Embryonic facial prominence (tissue), 1 donor: ENCODE measurements around the gene SERPINB12.

Source experiments
- DNase-seq: peaks from one replicate; pipeline ENCODE4 v3.0.0-alpha.2; 2016; ENCODE audit errors: extremely low spot score

SERPINB12 gene

GRCh38 chr18:63542069-63542468 lies at the start of gene SERPINB12:
Gene SERPINB12, plus strand, starts transcription at chr18:63542369. Its CDS starts 13,791 bp downstream, at chr18:63556160.
- no peak for DNase-seq

DNA sequence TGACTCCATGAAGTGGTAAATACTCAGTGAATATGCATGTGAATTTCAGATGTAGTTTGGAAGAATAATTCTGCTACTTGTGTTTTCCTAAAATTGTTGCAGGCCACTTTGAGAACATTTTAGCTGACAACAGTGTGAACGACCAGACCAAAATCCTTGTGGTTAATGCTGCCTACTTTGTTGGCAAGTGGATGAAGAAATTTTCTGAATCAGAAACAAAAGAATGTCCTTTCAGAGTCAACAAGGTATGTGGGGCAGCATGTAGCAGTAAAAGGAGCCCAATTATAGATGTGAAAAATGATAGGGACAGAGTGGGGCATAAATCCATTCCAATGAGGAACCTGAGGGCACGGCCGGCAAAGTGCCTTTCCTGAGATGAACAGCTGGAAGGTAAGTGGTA lies 49.3 kb upstream of the SERPINB12 start:
- no peak for DNase-seq

DNA sequence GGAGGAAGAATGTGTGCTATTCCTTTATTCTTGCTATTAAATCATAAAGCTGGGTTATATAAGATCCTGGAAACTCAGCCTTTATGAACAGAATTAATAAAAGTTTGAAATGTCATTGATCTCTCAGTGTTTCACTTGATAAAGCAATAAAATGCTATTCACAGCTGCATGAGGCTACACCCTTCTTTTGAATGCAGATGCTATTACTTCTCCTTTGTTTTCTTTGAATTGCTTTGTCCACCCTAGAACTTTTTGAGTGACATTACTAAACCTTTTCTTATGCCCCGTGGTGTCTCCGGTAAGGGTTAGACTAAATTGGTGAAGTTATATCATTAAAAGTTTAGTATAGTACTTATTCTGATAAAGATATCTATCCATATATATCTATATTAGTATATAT lies 46.5 kb upstream of the SERPINB12 start:
- no peak for DNase-seq

DNA sequence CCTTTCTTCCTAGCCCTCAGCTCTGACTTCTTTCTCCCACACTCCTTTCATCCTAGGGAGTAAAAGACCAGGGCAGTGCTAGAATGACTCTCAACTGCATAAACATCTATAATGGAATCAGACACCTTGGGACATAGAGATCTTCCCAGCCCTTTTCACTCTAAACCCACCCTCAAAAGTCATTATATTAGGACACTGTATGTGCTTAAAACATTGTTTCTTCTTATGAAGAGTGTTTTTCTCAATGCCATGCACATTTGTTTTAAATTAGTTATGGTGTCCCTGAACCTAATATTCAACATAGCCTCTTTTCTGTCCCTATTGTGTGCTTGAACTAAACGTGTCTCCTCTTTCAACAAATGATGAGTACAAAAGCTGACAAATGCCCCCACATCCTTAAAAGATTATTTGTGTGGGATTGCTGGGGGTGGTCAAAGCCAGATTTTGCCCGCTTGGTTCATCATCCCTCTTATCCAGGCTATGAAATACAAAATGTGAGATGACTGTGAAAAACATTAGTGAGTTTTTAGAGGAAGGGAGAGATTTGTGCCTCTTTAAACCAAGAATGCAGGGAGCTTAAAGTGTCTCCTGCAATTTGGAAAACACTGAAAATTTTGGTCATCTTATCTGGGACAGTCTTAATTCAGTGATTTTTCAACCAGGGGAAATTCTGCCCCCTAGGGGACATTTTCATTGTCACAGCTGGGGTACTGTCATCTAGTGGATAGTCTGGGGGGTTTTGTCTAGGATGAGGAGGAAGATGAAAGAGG lies 36.4 kb upstream of the SERPINB12 start:
- DNase-seq, result no peak

- no peak for DNase-seq
Measured at GRCh38 chr18:63506336-63506646, 35.9 kb upstream of the SERPINB12 start.

GRCh38 chr18:63508596-63508995 lies 33.6 kb upstream of the SERPINB12 start:
- DNase-seq, result no peak

DNA sequence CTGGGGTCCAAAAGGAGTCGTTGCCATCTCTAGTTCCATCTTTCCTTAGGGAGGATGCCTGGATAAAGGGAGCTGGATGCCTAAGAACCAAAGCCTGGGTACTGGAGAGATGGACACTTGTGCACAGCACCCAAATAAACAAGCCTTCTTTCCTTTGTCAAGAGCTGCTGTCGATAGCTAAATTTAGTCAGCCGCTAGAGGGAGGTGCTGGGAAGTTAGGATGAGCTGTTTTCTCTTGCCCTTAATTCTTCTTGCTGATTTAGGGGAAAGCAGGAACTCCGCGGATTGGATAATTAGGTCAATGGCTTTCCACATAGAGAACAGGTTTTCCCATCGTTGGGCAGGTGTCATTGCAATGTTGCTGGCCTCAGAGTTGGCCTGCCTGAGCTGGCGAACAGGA lies 30.9 kb upstream of the SERPINB12 start:
- no peak for DNase-seq

- DNase-seq, result no peak
Measured at GRCh38 chr18:63514326-63514725, 27.8 kb upstream of the SERPINB12 start.

- no peak for DNase-seq
Measured at GRCh38 chr18:63514888-63515678, 27.1 kb upstream of the SERPINB12 start.

GRCh38 chr18:63515801-63516200 lies 26.4 kb upstream of the SERPINB12 start:
- no peak for DNase-seq

DNA sequence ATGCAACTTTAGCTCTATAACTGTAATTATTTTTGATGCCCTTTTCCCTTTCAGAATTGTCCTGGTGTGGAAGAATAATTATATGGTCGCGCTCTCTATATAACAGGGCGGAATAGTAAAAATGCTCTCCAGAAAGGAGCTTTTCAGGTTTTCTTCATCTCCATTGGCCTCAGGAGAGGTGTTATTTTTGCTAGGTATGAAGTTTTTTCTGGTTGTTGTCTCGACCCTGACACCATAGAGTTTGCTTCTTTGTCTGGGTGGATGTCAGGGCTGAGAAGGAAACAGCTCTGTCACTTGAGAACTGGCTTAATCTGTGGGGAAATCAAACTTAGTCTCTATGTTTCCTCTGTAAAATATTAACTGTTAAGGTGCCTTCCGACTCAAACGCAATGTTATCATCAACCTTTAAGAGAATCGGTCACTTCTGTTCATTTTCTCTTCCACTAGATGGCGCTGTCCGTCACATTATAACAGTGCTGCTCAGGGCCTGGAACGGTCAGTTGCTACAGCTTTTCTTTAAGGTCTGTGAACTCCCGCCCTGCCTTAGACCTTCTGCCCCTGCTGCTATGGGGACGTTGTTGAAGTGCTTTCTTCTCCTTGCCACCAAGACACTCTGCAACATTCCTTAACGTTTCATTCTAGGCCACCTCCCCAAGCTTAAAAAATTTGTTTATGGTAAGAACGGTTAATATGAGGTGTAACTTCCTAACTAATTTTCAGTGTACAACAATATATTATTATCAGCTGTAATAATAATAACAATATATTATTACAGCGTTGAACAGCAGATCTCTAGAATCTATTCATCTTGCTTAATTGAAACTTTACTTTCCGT lies 23.8 kb upstream of the SERPINB12 start:
- DNase-seq, result peak; percentile 54

- no peak for DNase-seq
Measured at GRCh38 chr18:63520053-63520685, 22.0 kb upstream of the SERPINB12 start.

- no peak for DNase-seq
Measured at GRCh38 chr18:63523660-63524059, 18.5 kb upstream of the SERPINB12 start.

GRCh38 chr18:63527251-63527650 lies 14.9 kb upstream of the SERPINB12 start:
- no peak for DNase-seq

- DNase-seq, result no peak
Measured at GRCh38 chr18:63528863-63529492, 13.2 kb upstream of the SERPINB12 start.

GRCh38 chr18:63532471-63532870 lies 9.7 kb upstream of the SERPINB12 start:
- DNase-seq, result no peak

GRCh38 chr18:63534615-63535014 lies 7.6 kb upstream of the SERPINB12 start:
- DNase-seq, result no peak

DNA sequence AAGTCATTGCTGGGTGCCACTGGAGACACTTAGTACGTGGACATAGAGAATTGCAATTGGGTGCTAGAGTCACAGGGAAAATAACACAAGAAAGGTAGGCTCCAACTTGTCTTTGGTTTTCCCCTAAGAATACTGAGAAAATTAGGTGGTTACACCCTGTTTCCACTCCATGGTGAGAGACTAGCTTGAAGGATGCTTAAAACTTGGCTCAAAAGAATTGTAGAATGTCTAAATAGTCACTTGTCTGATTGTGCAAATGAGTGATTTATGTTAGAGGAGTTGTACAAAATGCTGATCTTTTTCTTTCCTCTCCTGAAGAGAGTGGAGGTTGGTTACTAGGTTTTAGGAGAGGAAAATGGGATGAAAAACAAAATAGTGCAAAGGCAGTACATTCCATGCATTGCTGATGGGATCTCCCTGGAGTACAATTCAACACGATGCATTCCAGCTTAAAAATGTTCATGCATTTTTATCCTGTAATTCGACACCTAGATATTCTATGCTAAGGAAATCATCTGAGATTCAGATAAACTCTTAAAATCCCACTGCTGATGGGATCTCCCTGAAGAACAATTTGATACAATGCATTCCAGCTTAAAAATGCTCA lies 2.2 kb upstream of the SERPINB12 start:
- DNase-seq, result no peak

DNA sequence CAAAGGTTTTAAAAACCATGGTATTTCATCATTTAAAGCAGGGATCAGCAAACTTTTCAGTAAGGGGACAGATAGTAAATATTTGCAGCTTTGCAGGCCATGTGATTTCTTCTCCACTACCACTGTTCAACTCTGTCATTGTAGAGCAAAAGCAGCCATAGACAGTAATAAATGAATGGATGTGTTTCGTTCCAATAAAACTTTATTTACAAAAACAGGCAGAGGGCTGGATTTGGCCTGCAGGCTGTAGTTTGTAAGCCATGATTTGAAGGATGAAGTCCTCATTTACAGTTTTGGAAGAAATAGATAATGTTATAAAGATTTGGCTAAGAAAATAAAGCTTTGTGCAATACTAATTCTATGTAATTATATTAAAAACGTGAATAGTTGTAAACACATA lies 1.8 kb downstream of the SERPINB12 start:
- DNase-seq, result no peak

GRCh38 chr18:63545000-63545399 lies 2.8 kb downstream of the SERPINB12 start:
- no peak for DNase-seq

- no peak for DNase-seq
Measured at GRCh38 chr18:63550068-63550467, 7.9 kb downstream of the SERPINB12 start.
